Measurements from ENCODE around the gene DNAJA1.
"Not testable (repeated sequence)": the region's sequence is repeated elsewhere in the genome, so short reads cannot be mapped to it uniquely, and the experiment has no call there.

The DNAJA1 gene

DNA sequence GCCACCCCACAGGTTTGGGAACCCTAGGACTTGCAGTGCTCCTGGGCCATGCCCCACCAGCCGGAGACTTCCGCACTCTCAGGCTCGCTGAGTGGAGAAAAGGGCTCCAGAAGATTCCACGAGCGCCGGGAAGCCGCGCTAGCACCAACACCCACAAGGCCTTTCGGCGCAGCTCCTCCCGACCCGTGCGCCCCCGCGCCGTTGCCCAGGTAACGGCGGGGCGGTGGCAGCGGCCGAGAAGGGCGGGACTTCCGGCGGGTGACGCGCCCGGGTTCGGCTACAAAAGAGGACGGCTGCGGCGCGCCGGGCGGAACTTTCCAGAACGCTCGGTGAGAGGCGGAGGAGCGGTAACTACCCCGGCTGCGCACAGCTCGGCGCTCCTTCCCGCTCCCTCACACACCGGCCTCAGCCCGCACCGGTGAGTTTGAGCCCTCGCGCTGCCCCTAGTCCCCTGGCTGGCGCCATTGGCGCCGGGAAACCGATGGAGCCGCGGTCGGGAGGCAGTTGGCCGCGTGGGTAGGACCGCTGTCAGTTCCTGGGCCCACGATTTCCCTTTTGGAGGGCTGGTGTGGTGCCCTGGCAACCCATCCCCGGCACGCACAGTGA lies at the start of gene DNAJA1:
Gene DNAJA1, plus strand, starts transcription at position 308 of the 606 bp plus-strand sequence. CDS start 1,212 bp downstream, outside the sequence.
- peak; percentile 84 to 95 for DNase-seq (ENCODE audit: extremely low read depth in 1 of 2, low read depth in 1 of 2)

DNA sequence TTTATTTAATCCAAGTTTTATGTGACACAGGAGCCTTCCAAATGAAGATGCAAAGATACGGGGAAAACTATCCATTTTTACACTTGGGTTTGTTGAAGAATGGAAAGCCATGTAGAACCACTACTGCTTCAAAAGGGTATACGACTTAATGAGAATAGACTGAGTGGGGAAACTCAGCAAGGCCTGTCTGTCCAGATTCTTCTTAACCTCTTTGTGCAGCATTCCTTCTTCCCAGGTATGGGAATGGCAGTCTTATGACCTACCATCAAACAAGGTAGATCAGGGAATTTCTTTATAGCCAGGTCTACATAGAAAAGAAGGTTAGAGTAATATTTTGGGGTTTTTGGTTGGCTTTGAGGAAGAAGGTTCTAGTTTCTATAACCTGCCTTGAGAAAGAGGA lies 47.0 kb upstream of the DNAJA1 start:
- DNase-seq (ENCODE audit: extremely low read depth in 1 of 2, low read depth in 1 of 2), result no peak

DNA sequence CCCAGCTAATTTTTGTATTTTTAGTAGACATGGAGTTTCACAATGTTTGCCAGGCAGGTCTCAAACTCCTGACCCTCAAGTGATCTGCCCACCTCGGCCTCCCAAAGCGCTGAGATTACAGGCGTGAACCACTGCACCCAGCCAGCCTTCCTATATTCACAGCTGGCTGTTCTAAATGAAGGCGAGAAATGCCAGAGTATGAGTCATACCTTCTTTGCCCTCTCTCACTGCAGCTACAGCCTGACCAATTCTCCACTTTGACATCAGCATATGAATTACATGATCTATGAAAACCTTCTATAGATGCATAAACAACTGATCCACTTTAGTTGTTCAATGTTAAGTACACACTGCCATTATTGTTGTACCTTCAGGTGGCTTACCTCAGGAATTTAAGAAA lies 38.1 kb upstream of the DNAJA1 start:
- DNase-seq (ENCODE audit: extremely low read depth in 1 of 2, low read depth in 1 of 2), result no peak

DNA sequence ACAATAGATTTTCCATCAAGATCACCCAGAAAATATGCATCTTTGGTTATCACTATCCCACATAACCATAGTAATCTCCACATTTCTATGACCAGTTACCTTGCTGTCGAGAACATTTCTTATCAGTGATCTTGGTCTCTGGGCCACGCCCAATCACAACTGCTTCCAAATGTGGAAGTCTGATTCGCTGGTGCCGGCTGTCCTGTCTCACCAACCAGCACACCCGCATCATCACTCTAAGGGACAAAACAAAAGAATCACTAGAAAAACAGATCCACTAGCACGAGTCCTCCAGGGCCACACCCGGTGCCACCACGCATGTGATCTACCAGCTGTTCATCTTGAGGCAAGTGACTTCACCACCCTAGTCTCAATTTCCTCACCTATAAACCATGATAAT lies 35.4 kb upstream of the DNAJA1 start:
- no peak for DNase-seq (ENCODE audit: extremely low read depth in 1 of 2, low read depth in 1 of 2)

DNA sequence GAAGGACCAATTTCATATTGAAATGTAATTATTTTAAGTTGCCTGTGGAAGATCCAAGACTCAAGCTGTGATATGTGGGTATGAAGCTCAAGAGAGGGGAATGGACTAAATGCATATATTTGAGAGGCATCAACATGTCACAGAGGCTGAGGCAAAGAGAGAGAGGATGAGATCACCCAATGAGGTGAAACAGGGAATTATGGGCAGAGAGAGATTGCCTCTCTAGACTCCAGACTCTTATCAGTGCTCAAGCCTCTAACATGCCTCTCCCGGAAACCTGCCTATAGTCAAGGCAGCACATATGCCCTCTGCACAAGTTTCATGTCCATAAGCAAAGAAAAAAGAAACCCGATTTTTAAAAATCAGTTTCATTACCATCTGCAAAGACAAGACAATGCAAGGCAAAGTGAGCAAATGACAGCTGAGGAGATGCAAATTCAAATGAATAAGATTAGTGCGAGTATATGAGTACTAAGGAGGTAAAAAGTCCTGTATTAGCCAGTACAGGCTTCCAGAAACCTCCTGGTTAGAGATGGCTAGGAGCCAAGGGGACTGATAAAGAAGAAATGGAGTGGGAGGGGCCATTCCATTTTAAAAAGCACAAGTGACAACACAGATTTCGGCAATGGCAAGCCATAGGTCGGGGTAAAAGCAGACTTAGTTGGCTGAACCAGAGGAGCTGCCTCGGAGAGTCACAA lies 33.0 kb upstream of the DNAJA1 start:
- no peak for DNase-seq (ENCODE audit: extremely low read depth in 1 of 2, low read depth in 1 of 2)

DNA sequence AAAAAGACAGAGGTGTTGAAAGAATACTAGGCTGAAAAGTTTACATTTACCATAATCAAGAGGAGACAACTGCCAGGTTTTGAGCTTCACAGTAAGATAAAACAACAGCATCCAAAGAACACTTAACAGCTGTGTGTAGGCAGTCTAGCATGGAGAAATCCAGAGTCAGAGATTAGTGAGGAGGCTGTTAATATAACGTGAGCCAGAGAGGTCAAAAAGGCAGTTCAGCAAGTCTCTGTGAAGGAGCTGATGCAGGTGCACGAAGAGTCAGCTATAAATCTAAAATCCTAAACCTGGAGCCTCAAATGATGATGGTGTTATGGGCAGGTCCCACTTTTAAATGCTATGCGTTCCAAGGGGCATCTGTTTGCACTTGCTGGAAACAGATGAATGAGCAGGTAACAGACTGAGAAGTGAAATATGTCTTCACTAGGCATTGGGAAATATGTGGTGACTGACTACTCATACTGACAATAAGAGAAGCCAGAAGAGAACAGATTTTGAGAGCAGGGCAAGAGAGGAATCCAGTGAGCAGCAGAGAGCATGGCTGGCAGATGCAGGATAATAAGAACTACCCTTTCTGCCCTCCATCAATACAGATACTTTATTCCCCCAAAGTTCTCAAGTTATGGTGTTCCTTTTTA lies 32.4 kb upstream of the DNAJA1 start:
- no peak for DNase-seq (ENCODE audit: extremely low read depth in 1 of 2, low read depth in 1 of 2)

DNA sequence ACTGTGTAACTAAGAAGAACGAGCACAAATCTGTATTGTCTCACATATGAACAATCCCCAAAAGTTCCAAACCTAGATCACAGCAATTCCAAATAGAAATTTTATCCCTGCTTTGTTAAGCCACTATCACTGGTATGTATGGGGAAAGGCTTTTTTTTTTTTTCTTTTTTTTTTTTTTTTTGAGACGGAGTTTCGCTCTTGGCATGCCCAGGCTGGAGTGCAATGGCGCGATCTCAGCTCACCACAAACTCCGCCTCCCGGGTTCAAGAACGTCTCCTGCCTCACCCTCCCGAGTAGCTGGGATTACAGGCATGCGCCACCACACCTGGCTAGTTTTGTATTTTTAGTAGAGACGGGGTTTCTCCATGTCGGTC lies 24.4 kb upstream of the DNAJA1 start:
- DNase-seq (ENCODE audit: extremely low read depth in 1 of 2, low read depth in 1 of 2), result peak in 1 of 2 donors; percentile 29

DNA sequence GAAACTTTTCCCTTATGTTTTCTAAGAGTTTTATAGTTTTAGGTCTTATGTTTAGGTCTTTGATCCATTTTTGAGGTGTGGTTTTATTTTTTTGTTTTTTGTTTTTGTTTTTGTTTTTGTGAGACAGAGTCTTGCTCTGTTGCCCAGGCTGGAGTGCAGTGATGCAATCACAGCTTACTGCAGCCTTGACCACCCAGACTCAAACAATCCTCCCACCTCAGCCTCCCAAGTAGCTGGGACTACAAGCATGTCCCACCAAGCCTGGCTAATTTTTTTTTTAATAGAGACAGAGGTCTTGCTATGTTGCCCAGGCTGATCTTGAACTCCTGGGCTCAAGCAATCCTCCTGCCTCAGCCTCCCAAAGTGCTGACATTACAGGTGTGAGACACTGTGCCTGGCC lies 19.7 kb upstream of the DNAJA1 start:
- DNase-seq (ENCODE audit: extremely low read depth in 1 of 2, low read depth in 1 of 2), result not testable (repeated sequence)

DNA sequence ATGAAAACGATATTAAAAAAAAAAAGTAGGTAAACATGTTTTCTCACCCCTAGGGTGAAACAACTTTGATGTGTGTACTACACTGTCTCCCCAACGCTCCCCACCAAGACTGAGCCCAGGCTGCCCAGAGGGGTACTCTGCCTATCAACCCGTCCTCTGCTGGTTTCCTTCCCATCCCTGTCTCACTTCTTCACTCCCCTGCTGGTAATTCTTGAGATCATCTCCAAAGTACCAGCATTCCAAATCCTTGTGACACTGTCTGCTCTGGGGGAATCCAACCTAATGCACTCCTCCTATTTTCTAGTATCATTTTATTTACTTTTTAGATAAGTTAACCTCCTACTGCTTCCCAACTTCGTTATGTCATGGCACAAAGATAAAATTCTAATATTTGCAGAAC lies 17.3 kb upstream of the DNAJA1 start:
- no peak for DNase-seq (ENCODE audit: extremely low read depth in 1 of 2, low read depth in 1 of 2)

DNA sequence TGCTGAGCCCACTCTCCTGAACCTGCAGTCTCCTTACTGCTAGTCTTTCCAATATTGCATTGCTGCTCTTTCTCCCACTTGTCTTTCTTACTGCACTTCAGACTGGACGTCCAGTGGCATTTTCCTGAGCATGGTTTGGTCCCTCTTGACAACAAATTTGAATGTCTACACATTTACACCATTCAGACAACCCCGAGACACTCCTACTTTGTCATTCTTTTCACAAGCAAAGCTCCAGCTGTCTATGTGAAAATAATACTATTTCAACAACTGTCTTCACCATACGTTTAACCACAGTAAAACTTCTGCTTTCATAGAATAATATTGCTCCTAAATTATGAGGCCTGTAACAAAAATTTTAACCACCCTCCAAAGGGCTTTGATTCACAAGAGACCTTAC lies 13.2 kb upstream of the DNAJA1 start:
- no peak for DNase-seq (ENCODE audit: extremely low read depth in 1 of 2, low read depth in 1 of 2)

DNA sequence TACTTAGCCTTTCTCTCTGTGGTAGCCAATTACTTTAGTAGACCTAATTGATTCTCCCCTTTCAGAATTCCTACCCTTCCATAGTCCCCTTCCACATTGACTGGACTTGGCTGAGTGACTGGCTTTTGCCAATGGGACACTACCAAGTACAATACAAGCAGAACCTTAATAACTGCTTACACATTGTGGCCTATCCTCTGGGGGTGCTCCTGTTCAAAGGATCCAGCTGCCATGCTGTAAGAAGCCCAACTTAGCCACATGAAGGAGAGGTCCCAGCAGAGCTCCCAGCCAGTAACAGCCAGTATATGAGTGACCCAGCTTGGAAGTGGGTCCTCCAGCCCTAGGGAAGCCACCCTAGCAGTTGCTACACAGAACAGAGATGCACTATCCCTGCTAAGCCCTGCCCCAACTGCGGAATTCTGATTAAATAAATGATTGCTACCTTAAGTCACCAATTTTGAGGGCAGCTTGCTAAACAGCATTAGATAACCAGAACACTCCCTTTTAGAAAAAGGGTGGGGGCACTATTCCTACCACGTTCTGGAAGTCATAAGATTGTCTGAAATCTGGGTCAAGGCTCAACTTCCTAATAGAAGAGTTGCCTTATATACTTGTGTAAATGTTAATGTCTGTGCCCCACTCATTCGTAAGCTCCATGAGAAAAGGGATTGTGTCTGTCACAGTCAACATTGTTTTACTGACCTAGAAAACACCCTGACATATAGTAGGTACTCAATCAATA lies 12.6 kb upstream of the DNAJA1 start:
- no peak for DNase-seq (ENCODE audit: extremely low read depth in 1 of 2, low read depth in 1 of 2)

DNA sequence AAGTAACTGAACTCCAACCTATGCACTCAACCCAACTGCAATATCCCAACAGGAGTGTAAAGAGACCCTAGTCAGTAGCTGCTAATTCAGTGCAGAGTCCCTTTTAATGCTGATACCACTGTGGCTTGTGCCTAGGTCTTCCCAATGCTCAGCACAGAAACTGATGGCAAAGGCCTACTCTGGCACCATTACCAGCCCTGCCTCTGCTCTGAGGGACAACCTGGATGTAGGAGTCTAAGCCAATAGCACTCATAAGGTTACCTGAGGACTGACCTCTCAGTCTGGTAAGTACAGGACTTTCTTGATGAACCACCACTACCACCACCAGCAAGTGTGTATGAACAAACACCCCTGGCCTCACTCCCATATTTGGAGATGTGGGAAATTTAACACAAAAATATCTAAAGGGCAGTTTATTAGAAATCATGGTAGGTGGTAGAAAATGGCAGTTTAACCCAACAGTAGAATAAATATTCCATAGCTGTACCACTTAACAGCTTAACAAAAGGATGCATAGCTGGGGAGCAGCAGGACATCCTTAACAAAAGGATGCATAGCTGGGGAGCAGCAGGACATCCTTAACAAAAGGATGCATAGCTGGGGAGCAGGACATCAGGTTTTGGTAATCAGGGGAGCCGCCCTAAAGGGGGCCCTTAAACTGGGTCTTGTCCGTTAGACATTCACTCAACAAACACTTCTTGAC lies 11.0 kb upstream of the DNAJA1 start:
- DNase-seq (ENCODE audit: extremely low read depth in 1 of 2, low read depth in 1 of 2), result no peak

DNA sequence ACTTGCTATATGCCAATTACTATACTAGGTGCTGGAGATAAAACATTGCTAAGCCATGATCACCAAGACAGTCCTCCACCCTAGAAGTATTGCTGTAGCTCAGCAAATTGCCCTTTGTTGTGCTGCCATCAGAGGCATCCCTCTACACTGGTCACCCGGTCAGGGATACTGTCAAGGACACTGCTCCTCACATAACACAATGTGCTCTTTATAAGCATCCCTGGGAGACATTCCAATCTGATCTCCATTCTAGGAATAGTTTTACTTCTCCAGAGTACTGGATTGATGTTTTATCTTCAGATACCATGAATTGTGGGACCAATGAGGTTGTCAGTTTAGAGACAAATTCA lies 10.4 kb upstream of the DNAJA1 start:
- no peak for DNase-seq (ENCODE audit: extremely low read depth in 1 of 2, low read depth in 1 of 2)

DNA sequence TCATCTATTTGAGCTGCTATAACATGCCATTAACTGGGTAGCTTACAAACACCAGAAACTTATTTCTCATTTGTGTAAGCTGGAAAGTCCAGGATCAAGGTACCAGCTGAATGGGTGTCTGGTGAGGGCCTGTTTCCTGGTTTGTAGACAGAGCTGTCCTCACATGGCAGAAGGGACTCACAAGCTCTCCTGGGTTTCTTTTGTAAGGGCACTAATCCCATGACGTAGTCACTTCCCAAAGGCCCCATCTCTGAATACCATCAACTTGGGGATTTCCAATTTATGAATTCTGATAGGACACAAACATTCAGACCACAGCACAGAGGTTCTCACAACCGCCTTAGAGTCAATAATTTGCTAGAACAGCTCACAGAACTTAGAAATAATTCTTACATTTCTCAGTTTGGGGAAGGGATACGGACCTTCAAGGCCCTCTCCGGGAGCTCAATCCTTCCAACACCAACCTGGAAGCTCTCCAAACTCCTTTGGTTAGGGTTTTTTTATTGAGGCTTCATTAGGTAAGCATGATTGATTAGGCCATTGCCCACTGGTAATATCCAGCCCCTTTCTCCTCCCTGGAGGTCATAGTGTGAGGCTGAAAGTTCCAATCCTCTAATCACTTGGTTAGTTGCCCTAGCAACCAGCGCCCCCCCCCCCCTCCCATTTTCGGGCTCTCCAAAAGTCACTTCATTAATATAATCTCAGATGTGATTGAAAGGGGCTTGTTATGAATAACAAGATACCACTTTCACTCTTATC lies 7.6 kb upstream of the DNAJA1 start:
- DNase-seq (ENCODE audit: extremely low read depth in 1 of 2, low read depth in 1 of 2), result no peak

DNA sequence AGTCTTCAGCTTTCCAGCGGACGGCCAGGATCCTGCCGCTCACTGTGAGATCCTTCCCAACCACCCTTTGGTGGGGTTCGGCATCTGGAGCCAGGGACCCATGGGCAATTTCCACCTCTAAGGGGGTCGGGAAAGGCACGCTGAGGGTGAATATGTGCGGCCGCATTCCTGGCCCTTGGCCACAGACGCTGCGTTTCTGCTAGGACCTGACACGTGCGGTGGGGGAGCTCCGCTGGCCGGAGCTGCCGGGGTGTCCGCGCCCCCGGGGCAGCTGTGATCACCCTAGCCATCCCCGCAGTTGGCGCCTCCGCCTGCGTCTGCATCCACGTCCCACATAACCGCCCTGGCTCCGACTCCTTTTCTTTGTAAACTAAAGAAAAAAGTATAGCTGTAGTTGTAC lies 5.3 kb upstream of the DNAJA1 start:
- DNase-seq (ENCODE audit: extremely low read depth in 1 of 2, low read depth in 1 of 2), result no peak

DNA sequence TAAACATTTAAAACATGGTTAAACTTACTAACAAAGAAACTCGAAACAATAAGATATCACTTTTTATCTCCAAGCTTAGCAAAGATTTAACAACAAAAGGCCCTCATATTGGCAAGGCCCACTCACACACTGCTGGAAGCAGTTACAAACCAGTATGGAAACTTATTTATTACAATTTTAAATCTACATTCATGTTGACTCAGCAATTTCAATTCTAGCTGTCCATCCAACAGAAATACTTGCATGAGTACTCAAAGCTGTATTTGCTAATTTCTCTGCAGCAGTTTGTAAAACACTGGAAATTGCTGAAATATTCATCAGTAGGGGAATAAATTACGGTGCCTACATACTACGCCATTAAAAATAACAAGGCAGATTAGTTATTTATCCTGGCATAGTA lies 2.8 kb upstream of the DNAJA1 start:
- DNase-seq (ENCODE audit: extremely low read depth in 1 of 2, low read depth in 1 of 2), result no peak

DNA sequence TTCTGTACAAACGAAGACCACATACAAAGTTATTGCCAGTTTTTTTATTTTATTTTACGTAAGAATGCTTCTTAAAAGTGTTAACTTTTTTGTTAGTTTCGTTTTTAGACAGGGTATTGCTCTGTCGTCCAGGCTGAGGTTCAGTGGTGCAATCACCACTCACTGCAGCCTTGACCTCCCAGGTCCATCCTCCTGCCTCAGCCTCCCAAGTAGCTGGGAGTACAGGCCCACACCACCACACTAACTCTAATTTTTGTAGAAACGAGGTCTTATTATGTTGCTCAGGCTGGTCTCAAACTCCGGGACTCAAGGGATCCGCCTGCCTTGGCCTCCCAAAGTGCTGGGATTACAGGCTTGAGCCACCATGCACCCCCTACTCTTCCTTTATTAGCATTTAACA lies 2.3 kb upstream of the DNAJA1 start:
- no peak for DNase-seq (ENCODE audit: extremely low read depth in 1 of 2, low read depth in 1 of 2)

DNA sequence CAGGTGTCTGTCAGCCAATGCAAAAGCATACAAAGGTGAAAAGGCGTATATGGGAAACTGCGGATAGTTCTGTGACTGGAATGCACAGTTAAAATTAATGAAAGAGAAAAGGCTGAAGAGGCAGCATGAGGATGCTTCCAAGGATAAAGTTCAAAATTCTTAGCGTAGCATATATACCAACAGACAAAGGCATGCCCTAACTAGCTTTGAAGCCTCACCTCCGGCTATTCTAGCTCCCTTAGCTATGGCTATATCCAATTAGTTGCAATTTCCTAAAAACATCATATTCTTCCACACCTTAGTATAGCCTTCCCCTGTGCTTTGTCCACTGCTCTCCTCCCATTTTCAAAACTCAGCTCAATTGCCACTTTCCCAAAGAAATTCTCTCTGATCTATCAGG lies 1.4 kb upstream of the DNAJA1 start:
- DNase-seq (ENCODE audit: extremely low read depth in 1 of 2, low read depth in 1 of 2), result no peak

DNA sequence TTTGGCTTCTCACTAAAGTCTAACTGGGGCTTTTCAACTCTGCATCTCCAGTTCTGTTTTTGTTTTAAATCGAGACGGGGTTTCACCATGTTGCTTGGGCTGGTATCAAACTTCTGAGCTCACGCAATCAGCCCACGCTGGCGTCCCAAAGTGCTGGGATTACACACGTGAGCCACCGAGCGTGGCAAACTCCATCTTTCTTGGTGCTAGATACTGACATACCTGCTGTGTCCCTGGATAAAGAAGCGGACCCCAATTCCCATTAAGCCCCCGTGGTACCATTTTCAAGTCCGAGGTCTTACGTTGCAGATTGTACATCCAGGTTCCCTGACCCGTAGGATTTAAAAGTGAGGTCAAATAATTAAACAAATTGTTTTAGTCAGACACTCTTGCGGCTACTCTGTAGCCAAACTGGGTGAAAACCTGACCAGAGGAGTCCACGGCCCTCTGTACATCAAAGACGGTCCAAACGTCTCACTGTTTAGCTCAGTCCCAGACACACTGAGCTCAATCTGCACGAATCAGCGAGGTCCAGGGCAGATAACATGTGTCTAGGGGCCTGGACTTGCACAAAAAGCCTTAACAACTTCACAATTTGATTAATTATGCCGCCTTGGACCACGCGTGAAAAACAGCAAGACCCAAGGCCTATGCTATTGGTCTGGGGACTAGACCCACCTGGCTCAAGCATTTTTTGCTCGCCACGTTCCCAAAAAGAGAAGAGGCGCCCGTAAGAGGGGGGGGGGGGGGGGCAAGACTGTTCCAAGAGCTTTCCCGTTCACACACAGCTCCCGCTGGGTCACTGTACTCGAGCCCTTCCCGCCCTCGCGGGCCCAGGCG lies 727 bp upstream of the DNAJA1 start:
- no peak for DNase-seq (ENCODE audit: extremely low read depth in 1 of 2, low read depth in 1 of 2)
